GM19463 (cell line): ENCODE data around the gene ACACB.

Experiments used
- ATAC-seq: cut with Tn5 transposase; IDR thresholded peaks from one replicate; pipeline ENCODE4 v1.9.1; 2021; ENCODE audit warnings: mild to moderate bottlenecking, moderate library complexity; ENCODE audit not compliant: unreplicated experiment

Gene ACACB

GRCh38 chr12:109209082-109209481 lies 92.7 kb downstream of the ACACB start:
- ATAC-seq, result no peak

- no peak for ATAC-seq
Measured at GRCh38 chr12:109212460-109213115, 96.2 kb downstream of the ACACB start.

GRCh38 chr12:109214131-109214530 lies 97.7 kb downstream of the ACACB start:
- ATAC-seq, result no peak

- ATAC-seq, result no peak
Measured at GRCh38 chr12:109218996-109219395, 102.6 kb downstream of the ACACB start.

GRCh38 chr12:109219938-109220337 lies 103.6 kb downstream of the ACACB start:
- no peak for ATAC-seq

- ATAC-seq, result no peak
Measured at GRCh38 chr12:109221277-109221931, 105.0 kb downstream of the ACACB start.

- no peak for ATAC-seq
Measured at GRCh38 chr12:109222062-109222461, 105.7 kb downstream of the ACACB start.

- ATAC-seq, result no peak
Measured at GRCh38 chr12:109222496-109222895, 106.1 kb downstream of the ACACB start.

- no peak for ATAC-seq
Measured at GRCh38 chr12:109223211-109223610, 106.8 kb downstream of the ACACB start.

GRCh38 chr12:109223868-109224267 lies 107.5 kb downstream of the ACACB start:
- no peak for ATAC-seq

GRCh38 chr12:109228664-109229063 lies 112.3 kb downstream of the ACACB start:
- no peak for ATAC-seq

GRCh38 chr12:109230193-109230592 lies 113.8 kb downstream of the ACACB start:
- ATAC-seq, result no peak

GRCh38 chr12:109232731-109233130 lies 116.3 kb downstream of the ACACB start:
- ATAC-seq, result no peak

GRCh38 chr12:109234012-109234411 lies 117.6 kb downstream of the ACACB start:
- ATAC-seq, result no peak

- ATAC-seq, result no peak
Measured at GRCh38 chr12:109236257-109236656, 119.9 kb downstream of the ACACB start.

GRCh38 chr12:109239179-109239578 lies 122.8 kb downstream of the ACACB start:
- ATAC-seq, result no peak

GRCh38 chr12:109239691-109240090 lies 123.3 kb downstream of the ACACB start:
- no peak for ATAC-seq

GRCh38 chr12:109240365-109240764 lies 124.0 kb downstream of the ACACB start:
- no peak for ATAC-seq

- ATAC-seq, result no peak
Measured at GRCh38 chr12:109241936-109242335, 125.5 kb downstream of the ACACB start.

GRCh38 chr12:109244073-109244472 lies 127.7 kb downstream of the ACACB start:
- no peak for ATAC-seq

- no peak for ATAC-seq
Measured at GRCh38 chr12:109246221-109246620, 129.8 kb downstream of the ACACB start.

GRCh38 chr12:109247831-109248654 lies 131.7 kb downstream of the ACACB start:
- ATAC-seq, result no peak
